ENCODE data around the gene ADH1C.

GRCh38 chr4:99352602-99353537, at the start of gene ADH1C:
- TF ChIP-seq CTCF (conservative IDR thresholded peaks at IDR 0.05; ENCODE audit: low read depth, low read length) (no peak), EZH2 (IDR thresholded peaks at IDR 0.05; ENCODE audit: low read length, unreplicated experiment) (no peak), EZH2phosphoT487 (IDR thresholded peaks at IDR 0.05; ENCODE audit: borderline replicate concordance, low read length) (no peak)

Data from PC-3 (cell line).